Measurements from ENCODE around the gene PON2.
A peak's percentile ranks its signal among the peaks of the same experiment; 100 is the strongest.

PON2 gene

DNA sequence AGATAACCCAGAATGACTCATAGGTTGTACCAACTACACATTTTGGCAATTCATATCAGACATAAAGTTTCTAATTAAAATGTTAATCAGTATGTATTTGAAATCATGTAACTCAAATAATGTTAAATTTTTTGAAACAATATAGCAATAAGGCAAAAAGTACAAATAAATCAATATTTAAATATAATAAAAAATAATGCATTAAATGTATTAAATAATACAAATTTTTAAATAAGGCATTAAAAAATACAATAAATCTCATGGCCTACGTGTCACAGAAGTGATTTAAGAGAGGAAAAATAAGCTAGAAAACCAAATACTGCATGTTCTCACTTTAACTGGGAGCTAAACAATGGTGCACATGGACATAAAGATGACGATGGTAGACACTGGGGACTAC is 9.1 kb downstream of the PON2 start:
- no peak for DNase-seq (ENCODE audit: low read depth)

DNA sequence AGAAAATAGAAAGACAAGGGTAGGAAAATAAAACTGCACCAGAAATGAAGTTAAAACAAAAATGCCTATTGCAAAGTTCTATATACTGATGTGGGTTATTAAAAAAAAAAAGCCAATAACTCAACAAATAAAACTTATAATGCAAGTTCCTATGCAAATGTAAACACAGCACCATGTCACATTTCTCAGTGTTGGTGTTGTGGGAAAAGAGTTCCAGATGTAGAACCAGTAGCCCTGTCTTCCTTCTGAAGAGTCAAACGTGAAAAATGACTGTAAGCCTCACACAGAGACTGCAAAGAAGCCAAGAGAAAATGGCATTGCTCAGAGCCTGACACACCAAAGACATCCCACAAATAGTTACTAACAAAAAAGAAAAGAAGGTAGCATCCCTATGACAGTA is 10.1 kb downstream of the PON2 start:
- no peak overlapping the region for H3K4me3 ChIP-seq (ENCODE audit: low read length)
- DNase-seq (ENCODE audit: low read depth) = no peak
- TF ChIP-seq, protein P1, sequence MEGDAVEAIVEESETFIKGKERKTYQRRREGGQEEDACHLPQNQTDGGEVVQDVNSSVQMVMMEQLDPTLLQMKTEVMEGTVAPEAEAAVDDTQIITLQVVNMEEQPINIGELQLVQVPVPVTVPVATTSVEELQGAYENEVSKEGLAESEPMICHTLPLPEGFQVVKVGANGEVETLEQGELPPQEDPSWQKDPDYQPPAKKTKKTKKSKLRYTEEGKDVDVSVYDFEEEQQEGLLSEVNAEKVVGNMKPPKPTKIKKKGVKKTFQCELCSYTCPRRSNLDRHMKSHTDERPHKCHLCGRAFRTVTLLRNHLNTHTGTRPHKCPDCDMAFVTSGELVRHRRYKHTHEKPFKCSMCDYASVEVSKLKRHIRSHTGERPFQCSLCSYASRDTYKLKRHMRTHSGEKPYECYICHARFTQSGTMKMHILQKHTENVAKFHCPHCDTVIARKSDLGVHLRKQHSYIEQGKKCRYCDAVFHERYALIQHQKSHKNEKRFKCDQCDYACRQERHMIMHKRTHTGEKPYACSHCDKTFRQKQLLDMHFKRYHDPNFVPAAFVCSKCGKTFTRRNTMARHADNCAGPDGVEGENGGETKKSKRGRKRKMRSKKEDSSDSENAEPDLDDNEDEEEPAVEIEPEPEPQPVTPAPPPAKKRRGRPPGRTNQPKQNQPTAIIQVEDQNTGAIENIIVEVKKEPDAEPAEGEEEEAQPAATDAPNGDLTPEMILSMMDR (IDR thresholded peaks at IDR 0.05; ENCODE audit: insufficient read depth, low read depth, low read length, missing control alignments) = no peak

More for the DNA sequence above, 9.1 kb downstream of the PON2 start:
- TF ChIP-seq, protein P1 (IDR thresholded peaks at IDR 0.05; ENCODE audit: insufficient read depth, low read depth, low read length, missing control alignments) = no peak
- no peak overlapping the region for H3K4me3 ChIP-seq (ENCODE audit: low read length)

DNA sequence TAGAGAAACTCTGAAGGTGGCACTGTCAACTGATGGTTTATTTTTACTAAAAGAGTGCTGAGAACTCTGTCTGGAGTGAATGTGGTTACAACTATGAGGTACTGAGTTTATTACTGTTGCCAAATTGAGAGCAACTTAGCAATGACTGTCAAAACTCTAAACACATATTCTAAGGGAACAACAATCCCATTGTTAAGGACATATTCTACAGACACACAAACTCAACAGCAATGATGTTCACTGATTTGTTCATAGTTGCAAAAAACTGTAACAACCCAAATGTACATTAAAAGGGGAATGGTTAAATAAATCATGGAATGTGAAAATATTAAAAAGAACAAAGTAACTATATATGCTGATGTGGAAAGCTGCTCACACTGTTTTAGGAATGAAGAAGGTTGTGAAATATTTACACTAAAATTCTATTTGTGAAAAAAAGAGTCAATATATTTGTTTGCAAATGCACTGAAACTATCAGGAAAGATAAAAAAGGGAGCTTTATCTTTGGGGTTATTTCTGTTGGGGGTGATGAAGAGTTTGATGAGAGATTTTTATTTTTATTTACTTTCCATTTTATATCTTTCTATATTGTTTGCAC is 12.9 kb downstream of the PON2 start:
- no peak for DNase-seq (ENCODE audit: low read depth)
- TF ChIP-seq, protein P1 (IDR thresholded peaks at IDR 0.05; ENCODE audit: insufficient read depth, low read depth, low read length, missing control alignments) = no peak
- no peak overlapping the region for H3K4me3 ChIP-seq (ENCODE audit: low read length)

DNA sequence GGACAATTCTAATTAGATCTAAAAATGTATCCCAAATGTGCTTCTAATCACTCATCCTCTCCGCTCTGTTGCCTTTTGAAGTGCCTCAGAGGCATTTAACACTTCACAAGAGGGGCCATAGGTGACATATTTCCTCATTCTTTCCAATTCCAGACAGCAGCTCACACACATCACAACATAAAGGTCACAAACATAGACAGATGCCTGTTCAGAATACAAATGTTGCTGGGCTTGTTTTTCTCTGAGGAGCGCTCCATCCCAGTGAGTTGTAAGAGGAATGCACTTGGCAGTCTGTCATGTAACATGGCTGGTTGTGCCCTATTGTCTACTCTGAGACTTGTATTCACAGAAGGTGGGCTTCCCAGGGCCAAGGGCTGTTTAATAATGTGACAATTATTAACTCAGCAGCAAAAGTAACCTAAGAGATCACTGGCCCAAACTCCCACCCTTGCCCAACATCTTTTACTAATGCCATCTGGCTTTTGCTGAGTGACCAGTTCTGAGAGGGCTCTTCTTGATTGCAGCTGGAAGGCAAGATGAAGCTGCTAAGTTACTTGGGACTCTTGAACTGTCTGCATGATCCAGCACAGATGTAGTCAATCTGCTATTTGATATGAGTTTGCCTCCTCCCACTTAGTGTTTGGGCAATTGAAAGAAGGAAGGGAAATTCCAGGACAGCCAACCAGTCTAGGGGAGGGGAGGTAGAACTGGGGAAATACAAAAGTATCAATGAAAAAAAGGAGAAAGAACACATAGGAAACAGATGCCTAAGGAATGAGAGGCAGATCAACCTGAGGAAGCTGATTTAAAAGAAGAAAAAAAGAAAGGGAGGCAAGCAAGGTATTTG is 13.6 kb downstream of the PON2 start:
- TF ChIP-seq, protein P1 (IDR thresholded peaks at IDR 0.05; ENCODE audit: insufficient read depth, low read depth, low read length, missing control alignments) = no peak
- peak; percentile 16 for DNase-seq (ENCODE audit: low read depth)
- no peak overlapping the region for H3K4me3 ChIP-seq (ENCODE audit: low read length)

DNA sequence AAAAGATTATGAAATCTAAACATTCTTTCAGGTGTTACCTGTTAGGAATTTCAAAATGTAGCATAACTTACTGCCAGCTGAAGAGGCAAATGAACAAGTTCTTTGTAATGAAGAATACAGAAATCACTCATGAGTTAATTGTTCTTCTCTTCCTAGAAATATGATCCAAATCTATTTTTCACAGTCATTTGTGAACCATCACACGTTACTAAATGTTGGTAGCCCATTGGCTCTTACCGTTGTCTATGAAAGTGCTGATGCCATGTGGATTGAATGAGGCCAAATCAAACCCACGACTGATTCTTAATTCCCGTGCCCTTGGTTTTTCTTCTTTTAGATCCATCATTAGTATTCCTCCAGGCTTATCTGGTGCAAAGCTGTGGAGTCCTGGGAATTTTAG is 22.8 kb downstream of the PON2 start:
- DNase-seq (ENCODE audit: low read depth) = no peak
- H3K4me3 ChIP-seq (ENCODE audit: low read length) = no peak overlapping the region
- TF ChIP-seq, protein P1 (IDR thresholded peaks at IDR 0.05; ENCODE audit: insufficient read depth, low read depth, low read length, missing control alignments) = no peak

DNA sequence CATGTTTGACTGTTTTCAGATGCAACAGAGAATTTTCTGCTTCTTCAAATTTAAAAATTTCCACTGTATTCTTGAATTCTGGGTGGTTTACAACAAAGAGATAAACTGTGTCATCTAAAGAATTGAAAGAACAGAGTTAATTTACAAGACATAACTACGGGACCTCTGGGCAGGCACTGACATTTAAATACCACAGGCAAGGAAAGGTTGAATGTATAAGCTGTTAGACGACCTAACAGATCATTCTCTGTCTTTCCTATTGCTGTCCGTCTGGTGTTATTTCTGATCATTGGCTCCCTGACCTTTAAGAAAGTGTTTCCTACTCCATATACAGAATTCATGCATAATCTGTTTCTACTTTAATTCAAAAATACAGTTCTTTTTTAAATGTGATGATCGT is 23.2 kb downstream of the PON2 start:
- TF ChIP-seq, protein P1 (IDR thresholded peaks at IDR 0.05; ENCODE audit: insufficient read depth, low read depth, low read length, missing control alignments) = no peak
- no peak overlapping the region for H3K4me3 ChIP-seq (ENCODE audit: low read length)

More for the DNA sequence above, 23.2 kb downstream of the PON2 start:
- no peak for DNase-seq (ENCODE audit: low read depth)

Measured in epithelial cell of esophagus (primary cell).